Loucy (cell line): ENCODE data around the gene DPP4.

Experiments used
- EZH2phosphoT487 ChIP-seq: fragments of 200-600 bp; IDR thresholded peaks from 2 replicates; pipeline ENCODE4 v1.6.1; 2018; ENCODE audit warnings: antibody characterized with exemption, mild to moderate bottlenecking, moderate library complexity, borderline replicate concordance
- TF ChIP-seq, protein P1 (sequence below): fragments of 200-600 bp; sonication (generic); conservative IDR thresholded peaks from 2 replicates; pipeline ENCODE4 v1.5.1; 2014; ENCODE audit warnings: mild to moderate bottlenecking, antibody characterized with exemption, low read length

DNA sequence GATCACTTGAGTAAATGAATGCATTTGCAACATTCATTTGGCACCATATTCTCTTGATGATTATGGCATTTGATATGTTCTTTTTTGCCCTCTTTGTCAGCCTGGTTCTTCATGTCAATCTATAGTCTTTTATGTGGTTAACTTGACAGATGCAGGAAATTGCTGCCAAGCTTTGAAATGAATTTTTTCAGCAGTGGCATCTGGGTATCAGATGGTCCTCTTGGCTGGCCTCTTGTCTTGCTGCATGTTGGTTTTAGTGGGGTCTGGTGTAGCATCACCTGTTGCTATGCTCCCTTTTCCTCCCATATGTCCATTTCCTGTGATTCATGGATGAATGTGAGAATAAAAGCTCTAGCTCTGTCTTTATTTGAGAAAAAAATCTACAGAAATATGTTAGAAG lies 119.9 kb downstream of the DPP4 start:
- TF ChIP-seq, protein P1, sequence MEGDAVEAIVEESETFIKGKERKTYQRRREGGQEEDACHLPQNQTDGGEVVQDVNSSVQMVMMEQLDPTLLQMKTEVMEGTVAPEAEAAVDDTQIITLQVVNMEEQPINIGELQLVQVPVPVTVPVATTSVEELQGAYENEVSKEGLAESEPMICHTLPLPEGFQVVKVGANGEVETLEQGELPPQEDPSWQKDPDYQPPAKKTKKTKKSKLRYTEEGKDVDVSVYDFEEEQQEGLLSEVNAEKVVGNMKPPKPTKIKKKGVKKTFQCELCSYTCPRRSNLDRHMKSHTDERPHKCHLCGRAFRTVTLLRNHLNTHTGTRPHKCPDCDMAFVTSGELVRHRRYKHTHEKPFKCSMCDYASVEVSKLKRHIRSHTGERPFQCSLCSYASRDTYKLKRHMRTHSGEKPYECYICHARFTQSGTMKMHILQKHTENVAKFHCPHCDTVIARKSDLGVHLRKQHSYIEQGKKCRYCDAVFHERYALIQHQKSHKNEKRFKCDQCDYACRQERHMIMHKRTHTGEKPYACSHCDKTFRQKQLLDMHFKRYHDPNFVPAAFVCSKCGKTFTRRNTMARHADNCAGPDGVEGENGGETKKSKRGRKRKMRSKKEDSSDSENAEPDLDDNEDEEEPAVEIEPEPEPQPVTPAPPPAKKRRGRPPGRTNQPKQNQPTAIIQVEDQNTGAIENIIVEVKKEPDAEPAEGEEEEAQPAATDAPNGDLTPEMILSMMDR = no peak
- no peak for TF ChIP-seq EZH2phosphoT487
